ENCODE results near the gene LPP. TPM values are rescaled to one million over a fixed set of nuclear protein-coding genes. Genes with fewer than 3 reads are reported as not detected.

Gene LPP
- total and polyA plus RNA-seq, 10 of the 15 experiments (the other 5 are each of a cell fraction or from before 2014, with no cell fraction given): under 0.01 to 0.62 (median 0.03) TPM

DNA sequence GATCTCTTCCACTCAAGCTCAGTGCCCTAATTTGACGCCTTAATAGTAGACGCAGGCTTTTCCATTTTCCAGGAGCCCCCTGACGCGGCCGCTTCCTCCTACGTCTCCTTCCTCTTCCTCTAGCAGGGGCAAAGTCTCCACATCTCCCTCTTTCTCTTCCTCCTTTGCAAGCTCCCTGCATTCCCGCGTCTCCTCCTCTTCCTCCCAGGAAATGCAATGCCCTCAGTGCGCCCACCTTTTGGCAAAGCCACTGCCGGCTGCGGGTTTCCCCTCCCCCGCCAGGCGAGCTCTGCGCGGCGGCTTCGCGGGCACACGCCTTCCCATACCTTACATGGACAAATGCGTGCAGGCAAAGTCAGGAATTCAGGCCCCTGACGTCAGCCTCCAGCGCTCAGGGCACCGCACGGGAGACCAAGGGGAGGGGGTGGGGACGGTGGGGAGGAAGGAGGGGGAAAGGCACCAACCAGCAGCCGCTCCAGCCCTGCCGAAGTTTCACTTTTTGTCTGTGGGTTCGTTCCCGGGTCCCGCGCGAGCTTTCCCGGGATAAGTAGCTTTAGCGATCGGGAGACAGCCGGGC lies 432 bp upstream of the LPP start (continued):
- TF ChIP-seq, protein P1, sequence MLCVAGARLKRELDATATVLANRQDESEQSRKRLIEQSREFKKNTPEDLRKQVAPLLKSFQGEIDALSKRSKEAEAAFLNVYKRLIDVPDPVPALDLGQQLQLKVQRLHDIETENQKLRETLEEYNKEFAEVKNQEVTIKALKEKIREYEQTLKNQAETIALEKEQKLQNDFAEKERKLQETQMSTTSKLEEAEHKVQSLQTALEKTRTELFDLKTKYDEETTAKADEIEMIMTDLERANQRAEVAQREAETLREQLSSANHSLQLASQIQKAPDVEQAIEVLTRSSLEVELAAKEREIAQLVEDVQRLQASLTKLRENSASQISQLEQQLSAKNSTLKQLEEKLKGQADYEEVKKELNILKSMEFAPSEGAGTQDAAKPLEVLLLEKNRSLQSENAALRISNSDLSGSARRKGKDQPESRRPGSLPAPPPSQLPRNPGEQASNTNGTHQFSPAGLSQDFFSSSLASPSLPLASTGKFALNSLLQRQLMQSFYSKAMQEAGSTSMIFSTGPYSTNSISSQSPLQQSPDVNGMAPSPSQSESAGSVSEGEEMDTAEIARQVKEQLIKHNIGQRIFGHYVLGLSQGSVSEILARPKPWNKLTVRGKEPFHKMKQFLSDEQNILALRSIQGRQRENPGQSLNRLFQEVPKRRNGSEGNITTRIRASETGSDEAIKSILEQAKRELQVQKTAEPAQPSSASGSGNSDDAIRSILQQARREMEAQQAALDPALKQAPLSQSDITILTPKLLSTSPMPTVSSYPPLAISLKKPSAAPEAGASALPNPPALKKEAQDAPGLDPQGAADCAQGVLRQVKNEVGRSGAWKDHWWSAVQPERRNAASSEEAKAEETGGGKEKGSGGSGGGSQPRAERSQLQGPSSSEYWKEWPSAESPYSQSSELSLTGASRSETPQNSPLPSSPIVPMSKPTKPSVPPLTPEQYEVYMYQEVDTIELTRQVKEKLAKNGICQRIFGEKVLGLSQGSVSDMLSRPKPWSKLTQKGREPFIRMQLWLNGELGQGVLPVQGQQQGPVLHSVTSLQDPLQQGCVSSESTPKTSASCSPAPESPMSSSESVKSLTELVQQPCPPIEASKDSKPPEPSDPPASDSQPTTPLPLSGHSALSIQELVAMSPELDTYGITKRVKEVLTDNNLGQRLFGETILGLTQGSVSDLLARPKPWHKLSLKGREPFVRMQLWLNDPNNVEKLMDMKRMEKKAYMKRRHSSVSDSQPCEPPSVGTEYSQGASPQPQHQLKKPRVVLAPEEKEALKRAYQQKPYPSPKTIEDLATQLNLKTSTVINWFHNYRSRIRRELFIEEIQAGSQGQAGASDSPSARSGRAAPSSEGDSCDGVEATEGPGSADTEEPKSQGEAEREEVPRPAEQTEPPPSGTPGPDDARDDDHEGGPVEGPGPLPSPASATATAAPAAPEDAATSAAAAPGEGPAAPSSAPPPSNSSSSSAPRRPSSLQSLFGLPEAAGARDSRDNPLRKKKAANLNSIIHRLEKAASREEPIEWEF (IDR thresholded peaks at IDR 0.05; ENCODE audit: insufficient replicate concordance, low read depth, low read length): no peak
- TF ChIP-seq IKZF2 (IDR thresholded peaks at IDR 0.05) (no peak), YY1 (IDR thresholded peaks at IDR 0.05; ENCODE audit: low read depth, low read length) (no peak), EGR1 (IDR thresholded peaks at IDR 0.05; ENCODE audit: borderline replicate concordance in 1 of 2, low read depth in 2 of 2, low read length in 2 of 2) (no peak), NR2C1 (IDR thresholded peaks at IDR 0.05) (no peak), ZBED1 (IDR thresholded peaks at IDR 0.05; ENCODE audit: borderline replicate concordance) (no peak), CBFB (IDR thresholded peaks at IDR 0.05; ENCODE audit: low read depth) (no peak)
- TF ChIP-seq, protein P2, sequence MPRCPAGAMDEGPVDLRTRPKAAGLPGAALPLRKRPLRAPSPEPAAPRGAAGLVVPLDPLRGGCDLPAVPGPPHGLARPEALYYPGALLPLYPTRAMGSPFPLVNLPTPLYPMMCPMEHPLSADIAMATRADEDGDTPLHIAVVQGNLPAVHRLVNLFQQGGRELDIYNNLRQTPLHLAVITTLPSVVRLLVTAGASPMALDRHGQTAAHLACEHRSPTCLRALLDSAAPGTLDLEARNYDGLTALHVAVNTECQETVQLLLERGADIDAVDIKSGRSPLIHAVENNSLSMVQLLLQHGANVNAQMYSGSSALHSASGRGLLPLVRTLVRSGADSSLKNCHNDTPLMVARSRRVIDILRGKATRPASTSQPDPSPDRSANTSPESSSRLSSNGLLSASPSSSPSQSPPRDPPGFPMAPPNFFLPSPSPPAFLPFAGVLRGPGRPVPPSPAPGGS (IDR thresholded peaks at IDR 0.05; ENCODE audit: borderline replicate concordance, insufficient read depth, low read depth, low read length, poor library complexity, severe bottlenecking): no peak
- TF ChIP-seq, protein P3, sequence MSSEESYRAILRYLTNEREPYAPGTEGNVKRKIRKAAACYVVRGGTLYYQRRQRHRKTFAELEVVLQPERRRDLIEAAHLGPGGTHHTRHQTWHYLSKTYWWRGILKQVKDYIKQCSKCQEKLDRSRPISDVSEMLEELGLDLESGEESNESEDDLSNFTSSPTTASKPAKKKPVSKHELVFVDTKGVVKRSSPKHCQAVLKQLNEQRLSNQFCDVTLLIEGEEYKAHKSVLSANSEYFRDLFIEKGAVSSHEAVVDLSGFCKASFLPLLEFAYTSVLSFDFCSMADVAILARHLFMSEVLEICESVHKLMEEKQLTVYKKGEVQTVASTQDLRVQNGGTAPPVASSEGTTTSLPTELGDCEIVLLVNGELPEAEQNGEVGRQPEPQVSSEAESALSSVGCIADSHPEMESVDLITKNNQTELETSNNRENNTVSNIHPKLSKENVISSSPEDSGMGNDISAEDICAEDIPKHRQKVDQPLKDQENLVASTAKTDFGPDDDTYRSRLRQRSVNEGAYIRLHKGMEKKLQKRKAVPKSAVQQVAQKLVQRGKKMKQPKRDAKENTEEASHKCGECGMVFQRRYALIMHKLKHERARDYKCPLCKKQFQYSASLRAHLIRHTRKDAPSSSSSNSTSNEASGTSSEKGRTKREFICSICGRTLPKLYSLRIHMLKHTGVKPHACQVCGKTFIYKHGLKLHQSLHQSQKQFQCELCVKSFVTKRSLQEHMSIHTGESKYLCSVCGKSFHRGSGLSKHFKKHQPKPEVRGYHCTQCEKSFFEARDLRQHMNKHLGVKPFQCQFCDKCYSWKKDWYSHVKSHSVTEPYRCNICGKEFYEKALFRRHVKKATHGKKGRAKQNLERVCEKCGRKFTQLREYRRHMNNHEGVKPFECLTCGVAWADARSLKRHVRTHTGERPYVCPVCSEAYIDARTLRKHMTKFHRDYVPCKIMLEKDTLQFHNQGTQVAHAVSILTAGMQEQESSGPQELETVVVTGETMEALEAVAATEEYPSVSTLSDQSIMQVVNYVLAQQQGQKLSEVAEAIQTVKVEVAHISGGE (CRISPR knock-in tag; IDR thresholded peaks at IDR 0.05): no peak

All from GM12878 (cell line).